Measurements from ENCODE around the gene NBAS.
"Not testable (repeated sequence)": the region's sequence is repeated elsewhere in the genome, so short reads cannot be mapped to it uniquely, and the experiment has no call there.

NBAS gene

GRCh38 chr2:15412309-15412708, 148.8 kb downstream of the NBAS start:
- no peak for DNase-seq (ENCODE audit: low spot score)

GRCh38 chr2:15410884-15411283, 150.2 kb downstream of the NBAS start:
- DNase-seq (ENCODE audit: low spot score): no peak

GRCh38 chr2:15408759-15409158, 152.4 kb downstream of the NBAS start:
- no peak for DNase-seq (ENCODE audit: low spot score)

GRCh38 chr2:15407666-15408065, 153.5 kb downstream of the NBAS start:
- DNase-seq (ENCODE audit: low spot score): no peak

GRCh38 chr2:15404511-15404910, 156.6 kb downstream of the NBAS start:
- not testable (repeated sequence) for DNase-seq (ENCODE audit: low spot score)

- DNase-seq (ENCODE audit: low spot score): no peak
Measured at GRCh38 chr2:15400240-15400826, 160.8 kb downstream of the NBAS start.

- DNase-seq (ENCODE audit: low spot score): no peak
Measured at GRCh38 chr2:15399241-15399640, 161.9 kb downstream of the NBAS start.

- no peak for DNase-seq (ENCODE audit: low spot score)
Measured at GRCh38 chr2:15391751-15392150, 169.4 kb downstream of the NBAS start.

GRCh38 chr2:15389895-15390294, 171.2 kb downstream of the NBAS start:
- no peak for DNase-seq (ENCODE audit: low spot score)

GRCh38 chr2:15389326-15389700, 171.8 kb downstream of the NBAS start:
- no peak for DNase-seq (ENCODE audit: low spot score)

GRCh38 chr2:15388406-15389325, 172.5 kb downstream of the NBAS start:
- no peak for DNase-seq (ENCODE audit: low spot score)

GRCh38 chr2:15385184-15385583, 175.9 kb downstream of the NBAS start:
- DNase-seq (ENCODE audit: low spot score): no peak

GRCh38 chr2:15383695-15384350, 177.3 kb downstream of the NBAS start:
- DNase-seq (ENCODE audit: low spot score): no peak

GRCh38 chr2:15378148-15378908, 182.8 kb downstream of the NBAS start:
- DNase-seq (ENCODE audit: low spot score): no peak

GRCh38 chr2:15377202-15377601, 183.9 kb downstream of the NBAS start:
- DNase-seq (ENCODE audit: low spot score): no peak

- no peak for DNase-seq (ENCODE audit: low spot score)
Measured at GRCh38 chr2:15372019-15372418, 189.1 kb downstream of the NBAS start.

GRCh38 chr2:15369129-15369528, 192.0 kb downstream of the NBAS start:
- no peak for DNase-seq (ENCODE audit: low spot score)

GRCh38 chr2:15367715-15368114, 193.4 kb downstream of the NBAS start:
- DNase-seq (ENCODE audit: low spot score): no peak

- DNase-seq (ENCODE audit: low spot score): no peak
Measured at GRCh38 chr2:15367205-15367604, 193.9 kb downstream of the NBAS start.

- no peak for DNase-seq (ENCODE audit: low spot score)
Measured at GRCh38 chr2:15365411-15365810, 195.7 kb downstream of the NBAS start.

- no peak for DNase-seq (ENCODE audit: low spot score)
Measured at GRCh38 chr2:15364561-15364960, 196.6 kb downstream of the NBAS start.

- no peak for DNase-seq (ENCODE audit: low spot score)
Measured at GRCh38 chr2:15363734-15364133, 197.4 kb downstream of the NBAS start.

All from COLO829 (cell line).